ENCODE measurements around the gene NOTUM. TPM values are rescaled to one million over a fixed set of nuclear protein-coding genes. Genes with fewer than 3 reads are reported as not detected.

NOTUM gene
- total and polyA plus RNA-seq, 9 of the 15 experiments (the other 6 are each of a cell fraction or from before 2014, with no cell fraction given) = 0.03 to 14.0 (median 4.1) TPM

GRCh38 chr17:81977211-81977808 lies 16.3 kb upstream of the NOTUM start, which contains the start of gene ASPSCR1 (continued):
- TF ChIP-seq SMARCC2 (IDR thresholded peaks at IDR 0.05; ENCODE audit: low read depth) = no peak
- TF ChIP-seq ESRRA (IDR thresholded peaks at IDR 0.05; ENCODE audit: borderline replicate concordance, low read depth) = peak; percentile 84
- TF ChIP-seq KAT2B (IDR thresholded peaks at IDR 0.05; ENCODE audit: low read depth, low read length) = no peak
- no peak for TF ChIP-seq ZNF444 (CRISPR knock-in tag; IDR thresholded peaks at IDR 0.05)
- TF ChIP-seq SREBF2 (CRISPR knock-in tag; IDR thresholded peaks at IDR 0.05) = no peak
- TF ChIP-seq TAF1 (IDR thresholded peaks at IDR 0.05; ENCODE audit: control insufficient read depth, extremely low read depth, insufficient read depth, low read length, severe bottlenecking) = peak; percentile 87
- no peak for TF ChIP-seq TSHZ1 (CRISPR knock-in tag; IDR thresholded peaks at IDR 0.05)
- TF ChIP-seq ILF3 (IDR thresholded peaks at IDR 0.05; ENCODE audit: borderline replicate concordance) = no peak; the same call in 1 of the 2 replicates
- TF ChIP-seq PURB (CRISPR knock-in tag; IDR thresholded peaks at IDR 0.05; ENCODE audit: low read depth) = no peak
- peak; percentile 83 to 96 for TF ChIP-seq MAZ (CRISPR knock-in tag; conservative IDR thresholded peaks at IDR 0.05 in 1 of 2, IDR thresholded peaks at IDR 0.05 in 1 of 2)
- TF ChIP-seq ZBTB12 (CRISPR knock-in tag; IDR thresholded peaks at IDR 0.05) = peak; percentile 71
- no peak for TF ChIP-seq MCM2 (IDR thresholded peaks at IDR 0.05; ENCODE audit: low read depth)
- TF ChIP-seq BCL6 (CRISPR knock-in tag; IDR thresholded peaks at IDR 0.05) = no peak
- no peak for TF ChIP-seq ZNF76 (CRISPR knock-in tag; IDR thresholded peaks at IDR 0.05; ENCODE audit: borderline replicate concordance)
- peak; percentile 3 for TF ChIP-seq CTCFL (IDR thresholded peaks at IDR 0.05; ENCODE audit: borderline replicate concordance, insufficient read depth, low read depth, low read length, poor library complexity, severe bottlenecking)
- peak in 1 of 2 experiments; percentile 32; a peak in 1 of 4 replicates for TF ChIP-seq RCOR1 (IDR thresholded peaks at IDR 0.05; ENCODE audit: borderline replicate concordance in 1 of 2, low read depth in 2 of 2, low read length in 2 of 2)
- peak; percentile 95 for TF ChIP-seq EP400 (IDR thresholded peaks at IDR 0.05)
- TF ChIP-seq CBX2 (IDR thresholded peaks at IDR 0.05; ENCODE audit: insufficient read depth, low read length, poor library complexity, severe bottlenecking) = no peak
- TF ChIP-seq MED1 (CRISPR knock-in tag; IDR thresholded peaks at IDR 0.05; ENCODE audit: borderline replicate concordance) = no peak
- TF ChIP-seq TEAD1 (CRISPR knock-in tag; IDR thresholded peaks at IDR 0.05) = peak in 1 of 2 experiments; percentile 64; a peak in 2 of 4 replicates
- TF ChIP-seq SMAD4 (CRISPR knock-in tag; conservative IDR thresholded peaks at IDR 0.05) = peak; percentile 97
